Brain microvascular endothelial cell (primary cell): ENCODE results near the gene L3MBTL2.

Experiments used
- DNase-seq: peaks from one replicate; pipeline ENCODE4 v3.0.0-alpha.2; 2020
- H3K27ac ChIP-seq: fragments of 250-450 bp; sonication (Bioruptor Pico); 2 replicates; pipeline ENCODE4 v1.5.1; 2020; ENCODE audit warnings: mild to moderate bottlenecking, moderate library complexity
- H3K27me3 ChIP-seq: fragments of 250-450 bp; sonication (Bioruptor Pico); replicated peaks from 2 replicates; pipeline ENCODE4 v1.5.1; 2020; ENCODE audit warnings: mild to moderate bottlenecking
- H3K36me3 ChIP-seq: fragments of 250-450 bp; sonication (Bioruptor Pico); replicated peaks from 2 replicates; pipeline ENCODE4 v1.5.1; 2020; ENCODE audit warnings: mild to moderate bottlenecking
- H3K4me3 ChIP-seq: 2 replicates; pipeline ENCODE4 v1.5.1; 2011; ENCODE audit warnings: low read depth, mild to moderate bottlenecking, control low read depth, low read length, moderate library complexity
- CTCF ChIP-seq: IDR thresholded peaks from 2 replicates; pipeline ENCODE4 v1.5.1; 2011; ENCODE audit warnings: low read depth, mild to moderate bottlenecking, moderate library complexity, low read length, control low read depth, inconsistent platforms; ENCODE audit errors: missing control alignments
- in situ Hi-C: cut with HindIII; loops from 2 replicates; pipeline ENCODE4 v1.10.0; 2017; ENCODE audit warnings: low sequenced_read_pairs, low pct_ligation_motif_present

The L3MBTL2 gene

GRCh38 chr22:41239443-41240128 lies 34.5 kb downstream of the L3MBTL2 start:
- in situ Hi-C loops, result no loop called here
- DNase-seq, result no peak
- Histone ChIP-seq H3K27me3 (no peaks in the 10 kb centered on the region), H3K27ac (no peak overlapping the region), H3K4me3 (no peak overlapping the region), H3K36me3 (no peaks in the 10 kb centered on the region)
- TF ChIP-seq CTCF, result no peak

- Histone ChIP-seq H3K27ac (no peak within 1 kb of the TSS), H3K4me3 (no peak within 1 kb of the TSS), H3K36me3 (peaks cover 5% of the 10 kb centered on the region), H3K27me3 (no peaks in the 10 kb centered on the region)
- in situ Hi-C loops, result no loop called here
- no peak for TF ChIP-seq CTCF
- DNase-seq, result no peak
Observed at GRCh38 chr22:41240377-41241132, 35.4 kb downstream of the L3MBTL2 start, which contains the start of gene CHADL. Gene CHADL, minus strand, starts transcription at chr22:41240931. Its CDS starts 50 bp downstream, at chr22:41240881.

- no peak for TF ChIP-seq CTCF
- no peaks in the 10 kb centered on the region for H3K27me3 ChIP-seq
- DNase-seq, result no peak
- in situ Hi-C loops, result no loop called here
- peaks cover 10% of the 10 kb centered on the region for H3K36me3 ChIP-seq
- H3K4me3 ChIP-seq, result no peak overlapping the region
- no peak overlapping the region for H3K27ac ChIP-seq
Observed at GRCh38 chr22:41241133-41241676, 36.1 kb downstream of the L3MBTL2 start.

GRCh38 chr22:41242396-41243117 lies 37.4 kb downstream of the L3MBTL2 start:
- Histone ChIP-seq H3K36me3 (peaks cover 20% of the 10 kb centered on the region), H3K27me3 (no peaks in the 10 kb centered on the region), H3K27ac (no peak overlapping the region), H3K4me3 (no peak overlapping the region)
- no peak for DNase-seq
- TF ChIP-seq CTCF, result no peak
- in situ Hi-C loops, result no loop called here

- TF ChIP-seq CTCF, result no peak
- Histone ChIP-seq H3K27me3 (no peaks in the 10 kb centered on the region), H3K36me3 (peaks cover 27% of the 10 kb centered on the region), H3K4me3 (no peak overlapping the region), H3K27ac (no peak overlapping the region)
- DNase-seq, result no peak
- in situ Hi-C loops, result no loop called here
Observed at GRCh38 chr22:41243361-41243760, 38.2 kb downstream of the L3MBTL2 start.
